HCT116 (cell line): ENCODE results near the gene VAMP3. TPM values are rescaled to one million over a fixed set of nuclear protein-coding genes. Genes with fewer than 3 reads are reported as not detected.

ENCODE experiments used
- ATAC-seq: fragments of 200-7000 bp; cut with Tn5 transposase; 2 replicates; pipeline ENCODE4 v1.9.1; 2020; ENCODE audit warnings: mild to moderate bottlenecking, moderate library complexity
- BruUV-seq: library from RNA; stranded (reverse); fragments of 400-500 nt; replicated peaks from 2 replicates; lab custom pipeline; 2021; lab: Mats Ljungman, UMichigan
- CTCF ChIA-PET: fragments of 300-600 bp; sonication (Branson Sonifier 250); formaldehyde crosslinking; loops from one replicate; lab custom pipeline; 2021; ENCODE audit warnings: antibody characterized with exemption; lab: Charles Lee
- POLR2A ChIA-PET: fragments of 300-600, 350-600 bp; sonication (Branson Sonifier 250); formaldehyde crosslinking; loops from one replicate; lab custom pipeline; 2021; ENCODE audit warnings: antibody characterized with exemption; lab: Charles Lee
- RAD21 ChIA-PET, 2 experiments: fragments of 300-600 bp; sonication (Branson Sonifier 250); formaldehyde crosslinking; loops; one replicate each; lab custom pipeline; 2023; ENCODE audit warnings: low total read pairs in 2 of 2; ENCODE audit not compliant: uncharacterized antibody in 2 of 2, unreplicated experiment in 2 of 2, low non-redundant PET in 1 of 2; lab: Charles Lee
- DNase-seq: peaks from one replicate; pipeline ENCODE4 v3.0.0-alpha.2; 2010; ENCODE audit warnings: low read depth, low spot score
- H2AFZ ChIP-seq: fragments of 200-600 bp; shearing (Covaris generic), sonication (generic); 2 replicates; pipeline ENCODE4 v1.6.1; 2017; ENCODE audit warnings: low read depth, mixed run types, mixed read lengths, antibody characterized with exemption, low read length; ENCODE audit not compliant: poor library complexity, severe bottlenecking
- H3K27ac ChIP-seq: 2 replicates; pipeline ENCODE4 v1.5.1; 2012; ENCODE audit warnings: low read depth, low read length
- H3K27me3 ChIP-seq: fragments of 200-600 bp; sonication (generic); 2 replicates; pipeline ENCODE4 v1.6.1; 2016; ENCODE audit warnings: mixed run types, low read length, mixed read lengths; ENCODE audit not compliant: insufficient read depth
- H3K36me3 ChIP-seq, 2 experiments: fragments of 200-500 bp in 1 of 2; fragments of 200-600 bp in 1 of 2; sonication (Bioruptor generic) in 1 of 2; sonication (generic) in 1 of 2; 2 replicates each; pipeline versions ENCODE4 v1.5.1 to v1.6.1; 2014 to 2016; ENCODE audit warnings: low read length in 2 of 2, inconsistent platforms in 1 of 2, mixed read lengths in 1 of 2, mixed run types in 1 of 2; ENCODE audit not compliant: insufficient read depth in 2 of 2, control insufficient read depth in 1 of 2
- H3K4me1 ChIP-seq, 2 experiments: fragments of 200-600 bp in 1 of 2; sonication (generic) in 1 of 2; 2 replicates each; pipeline versions ENCODE4 v1.5.1 to v1.6.1; 2012 to 2017; ENCODE audit warnings: low read length in 2 of 2, inconsistent platforms in 1 of 2, mild to moderate bottlenecking in 1 of 2, mixed read lengths in 1 of 2, mixed run types in 1 of 2, moderate library complexity in 1 of 2; ENCODE audit not compliant: insufficient read depth in 2 of 2, control insufficient read depth in 1 of 2
- H3K4me2 ChIP-seq: fragments of 200-600 bp; sonication (generic); 2 replicates; pipeline ENCODE4 v1.6.1; 2017; ENCODE audit warnings: mixed run types, low read length, mixed read lengths
- H3K4me3 ChIP-seq, 2 experiments: fragments of 200-600 bp in 1 of 2; sonication (generic) in 1 of 2; replicated peaks in 1 of 2; 2 replicates each; pipeline ENCODE4 v1.5.1; 2011 to 2016; ENCODE audit warnings: low read length in 2 of 2, control low read depth in 1 of 2, low read depth in 1 of 2, mild to moderate bottlenecking in 1 of 2, mixed read lengths in 1 of 2, mixed run types in 1 of 2
- H3K79me2 ChIP-seq: fragments of 200-600 bp; sonication (generic); 2 replicates; pipeline ENCODE4 v1.6.1; 2017; ENCODE audit warnings: mild to moderate bottlenecking, mixed run types, low read length, moderate library complexity, mixed read lengths; ENCODE audit not compliant: insufficient read depth
- H3K9ac ChIP-seq: fragments of 200-600 bp; sonication (generic); 2 replicates; pipeline ENCODE4 v1.6.1; 2016; ENCODE audit warnings: low read length, mixed read lengths
- H3K9me2 ChIP-seq: fragments of 200-600 bp; sonication (generic), shearing (Covaris generic); 2 replicates; pipeline ENCODE4 v1.6.1; 2017; ENCODE audit warnings: mixed run types, mild to moderate bottlenecking, moderate library complexity; ENCODE audit not compliant: insufficient read depth
- H3K9me3 ChIP-seq, 2 experiments: fragments of 200-500 bp in 1 of 2; fragments of 200-600 bp in 1 of 2; sonication (Bioruptor generic) in 1 of 2; sonication (generic) in 1 of 2; 2 replicates each; pipeline ENCODE4 v1.6.1; 2014 to 2017; ENCODE audit warnings: low read length in 2 of 2, mixed read lengths in 2 of 2, inconsistent platforms in 1 of 2, low read depth in 1 of 2, mild to moderate bottlenecking in 1 of 2, mixed run types in 1 of 2, moderate library complexity in 1 of 2; ENCODE audit not compliant: control insufficient read depth in 1 of 2, insufficient read depth in 1 of 2
- H4K20me1 ChIP-seq: fragments of 200-600 bp; sonication (generic), shearing (Covaris generic); 2 replicates; pipeline ENCODE4 v1.6.1; 2017; ENCODE audit warnings: mixed run types, mild to moderate bottlenecking, moderate library complexity; ENCODE audit not compliant: insufficient read depth
- CEBPB ChIP-seq: IDR thresholded peaks from 2 replicates; pipeline ENCODE4 v1.6.1; 2012; ENCODE audit warnings: low read depth
- FOSL1 ChIP-seq: IDR thresholded peaks from 2 replicates; pipeline ENCODE4 v1.6.1; 2012; ENCODE audit warnings: low read depth
- POLR2AphosphoS5 ChIP-seq: IDR thresholded peaks from 2 replicates; pipeline ENCODE4 v1.6.1; 2011; ENCODE audit warnings: mild to moderate bottlenecking, low read depth, low read length, moderate library complexity
- SRF ChIP-seq: IDR thresholded peaks from 2 replicates; pipeline ENCODE4 v1.6.1; 2012; ENCODE audit warnings: low read depth
- ZFX ChIP-seq: fragments of 450-650 bp; IDR thresholded peaks from 2 replicates; pipeline ENCODE4 v1.6.1; 2017
- ZNF274 ChIP-seq: fragments of 200-500 bp; sonication (Bioruptor generic); IDR thresholded peaks from 2 replicates; pipeline ENCODE4 v1.6.1; 2014; ENCODE audit warnings: mild to moderate bottlenecking, low read depth, low read length, inconsistent platforms
- intact Hi-C: fragments of 100-400 bp; cut with micrococcal nuclease; formaldehyde crosslinking; loops from 2 replicates; pipeline ENCODE4 v1.10.0; 2022
- total RNA-seq: library from RNA; stranded (reverse); gene quantifications from one replicate; pipeline ENCODE4 v1.2.1, GENCODE V29; 2021; ENCODE audit not compliant: unreplicated experiment

The VAMP3 gene
- total RNA-seq, 1 experiment from 2014 or later: 79.3 TPM

- CTCF ChIA-PET: no interaction called here
Measured at GRCh38 chr1:7733276-7733675, 37.8 kb upstream of the VAMP3 start.

DNA sequence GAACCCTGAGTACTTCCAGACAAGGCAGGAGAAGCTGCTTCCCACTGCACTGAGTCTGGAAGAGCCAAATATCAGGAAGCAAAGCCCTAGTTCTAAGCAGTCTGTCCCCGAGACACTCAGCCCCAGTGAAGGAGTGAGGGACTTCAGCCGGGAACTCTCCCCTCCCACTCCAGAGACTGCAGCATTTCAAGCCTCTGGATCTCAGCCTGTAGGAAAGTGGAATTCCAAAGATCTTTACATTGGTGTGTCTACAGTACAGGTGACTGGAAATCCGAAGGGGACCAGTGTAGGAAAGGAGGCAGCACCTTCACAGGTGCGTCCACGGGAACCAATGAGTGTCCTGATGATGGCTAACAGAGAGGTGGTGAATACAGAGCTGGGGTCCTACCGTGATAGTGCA is 33.1 kb upstream of the VAMP3 start:
- ChIA-PET POLR2A (no interaction called here), RAD21 (no interaction called here), CTCF (no interaction called here)
- no peak overlapping the region for H3K27ac ChIP-seq
- no peaks in the 10 kb centered on the region for H3K9me3 ChIP-seq
- no peaks in the 10 kb centered on the region for H4K20me1 ChIP-seq
- no peak for TF ChIP-seq SRF
- no peaks in the 10 kb centered on the region for H3K27me3 ChIP-seq
- no peak overlapping the region for H3K4me3 ChIP-seq
- no peak overlapping the region for H3K9ac ChIP-seq
- no peaks in the 10 kb centered on the region for H3K79me2 ChIP-seq
- H3K4me1 ChIP-seq: no peaks in the 10 kb centered on the region
- ATAC-seq (no peak), DNase-seq (no peak)
- intact Hi-C loops: no loop called here
- peaks cover 0 to 18% of the 10 kb centered on the region in 2 experiments; a peak in 3 of 4 replicates for H3K36me3 ChIP-seq
- H3K4me2 ChIP-seq: no peak overlapping the region
- no peaks in the 10 kb centered on the region for H3K9me2 ChIP-seq
- BruUV-seq: no TSS peak
- H2AFZ ChIP-seq: no peak overlapping the region

More at GRCh38 chr1:7733276-7733675, 37.8 kb upstream of the VAMP3 start:
- H3K4me3 ChIP-seq: no peak overlapping the region
- H3K9me3 ChIP-seq: no peaks in the 10 kb centered on the region
- H3K9ac ChIP-seq: no peak overlapping the region
- no peaks in the 10 kb centered on the region for H3K9me2 ChIP-seq
- no peaks in the 10 kb centered on the region for H3K4me1 ChIP-seq
- intact Hi-C loops: no loop called here
- no peaks in the 10 kb centered on the region for H4K20me1 ChIP-seq
- ATAC-seq: no peak
- TF ChIP-seq ZFX: no peak
- ChIA-PET POLR2A (no interaction called here), RAD21 (no interaction called here)
- BruUV-seq: no TSS peak
- no peaks in the 10 kb centered on the region for H3K79me2 ChIP-seq
- H3K4me2 ChIP-seq: no peak overlapping the region
- H2AFZ ChIP-seq: no peak overlapping the region
- no peaks in the 10 kb centered on the region for H3K27me3 ChIP-seq
- DNase-seq: no peak
- H3K36me3 ChIP-seq: peaks cover 0 to 8% of the 10 kb centered on the region in 2 experiments; a peak in 3 of 4 replicates
- no peak overlapping the region for H3K27ac ChIP-seq

- TF ChIP-seq FOSL1 (no peak), CEBPB (no peak), POLR2AphosphoS5 (no peak), ZNF274 (no peak)
- intact Hi-C loops: no loop called here
- no TSS peak for BruUV-seq
- ChIA-PET RAD21 (no interaction called here), CTCF (interaction anchor here (1.6 kb wide), 1 partner anchor 10 kb away, joined by 8 read pairs; no protein-coding TSS in a partner anchor), POLR2A (no interaction called here)
- ATAC-seq: no peak
- Histone ChIP-seq H3K9ac (no peak overlapping the region), H3K27me3 (no peaks in the 10 kb centered on the region), H2AFZ (no peak overlapping the region), H3K4me3 (no peak overlapping the region), H3K4me2 (no peak overlapping the region), H3K27ac (no peak overlapping the region), H3K79me2 (no peaks in the 10 kb centered on the region), H3K36me3 (peaks cover 14 to 15% of the 10 kb centered on the region in 2 experiments; a peak in 3 of 4 replicates), H3K9me3 (no peaks in the 10 kb centered on the region), H3K4me1 (no peaks in the 10 kb centered on the region), H4K20me1 (no peaks in the 10 kb centered on the region), H3K9me2 (no peaks in the 10 kb centered on the region)
- DNase-seq: no peak
Measured at GRCh38 chr1:7743346-7743745, 27.8 kb upstream of the VAMP3 start.
